HS-5 (cell line): Measurements from ENCODE around the gene TTC23L.

Experiments
- DNase-seq: peaks from one replicate; pipeline ENCODE4 v3.0.0-alpha.2; 2012; ENCODE audit warnings: low read depth

TTC23L gene

GRCh38 chr5:34833090-34833489, 5.9 kb upstream of the TTC23L start:
- DNase-seq = no peak

- DNase-seq = no peak
These were observed 4.8 kb upstream of the TTC23L start for GRCh38 chr5:34833976-34834793.

- DNase-seq = no peak
These were observed 4.2 kb upstream of the TTC23L start for GRCh38 chr5:34834794-34835089.

GRCh38 chr5:34835664-34836063, 3.3 kb upstream of the TTC23L start:
- DNase-seq = no peak

- DNase-seq = no peak
These were observed 2.9 kb downstream of the TTC23L start for GRCh38 chr5:34841816-34842215.

- DNase-seq = no peak
These were observed 3.6 kb downstream of the TTC23L start for GRCh38 chr5:34842554-34842953.

- DNase-seq = no peak
These were observed 4.5 kb downstream of the TTC23L start for GRCh38 chr5:34843497-34843896.

GRCh38 chr5:34844106-34844505, 5.1 kb downstream of the TTC23L start:
- DNase-seq = no peak

GRCh38 chr5:34844999-34845398, 6.0 kb downstream of the TTC23L start:
- no peak for DNase-seq

GRCh38 chr5:34847056-34847455, 8.1 kb downstream of the TTC23L start:
- DNase-seq = no peak

- DNase-seq = no peak
These were observed 8.6 kb downstream of the TTC23L start for GRCh38 chr5:34847552-34847951.

- DNase-seq = no peak
These were observed 9.3 kb downstream of the TTC23L start for GRCh38 chr5:34848230-34848629.

- no peak for DNase-seq
These were observed 10.3 kb downstream of the TTC23L start for GRCh38 chr5:34849253-34849652.

GRCh38 chr5:34854459-34855174, 15.7 kb downstream of the TTC23L start:
- no peak for DNase-seq

GRCh38 chr5:34857161-34857560, 18.2 kb downstream of the TTC23L start:
- no peak for DNase-seq

GRCh38 chr5:34857894-34858293, 18.9 kb downstream of the TTC23L start:
- DNase-seq = no peak

- DNase-seq = no peak
These were observed 19.8 kb downstream of the TTC23L start for GRCh38 chr5:34858790-34859189.

- DNase-seq = no peak
These were observed 20.3 kb downstream of the TTC23L start for GRCh38 chr5:34859253-34859652.

GRCh38 chr5:34863946-34864345, 25.0 kb downstream of the TTC23L start:
- no peak for DNase-seq

GRCh38 chr5:34865091-34865490, 26.1 kb downstream of the TTC23L start:
- DNase-seq = no peak

- no peak for DNase-seq
These were observed 28.1 kb downstream of the TTC23L start for GRCh38 chr5:34866989-34867471.

- no peak for DNase-seq
These were observed 28.7 kb downstream of the TTC23L start for GRCh38 chr5:34867660-34868059.

- no peak for DNase-seq
These were observed 29.8 kb downstream of the TTC23L start for GRCh38 chr5:34868791-34869190.

- DNase-seq = no peak
These were observed 30.3 kb downstream of the TTC23L start for GRCh38 chr5:34869256-34869655.
